ENCODE data around the gene ANKS1B.

GRCh38 chr12:98741196-98741555 is 1243.6 kb downstream of the ANKS1B start:
- TF ChIP-seq, protein P1, sequence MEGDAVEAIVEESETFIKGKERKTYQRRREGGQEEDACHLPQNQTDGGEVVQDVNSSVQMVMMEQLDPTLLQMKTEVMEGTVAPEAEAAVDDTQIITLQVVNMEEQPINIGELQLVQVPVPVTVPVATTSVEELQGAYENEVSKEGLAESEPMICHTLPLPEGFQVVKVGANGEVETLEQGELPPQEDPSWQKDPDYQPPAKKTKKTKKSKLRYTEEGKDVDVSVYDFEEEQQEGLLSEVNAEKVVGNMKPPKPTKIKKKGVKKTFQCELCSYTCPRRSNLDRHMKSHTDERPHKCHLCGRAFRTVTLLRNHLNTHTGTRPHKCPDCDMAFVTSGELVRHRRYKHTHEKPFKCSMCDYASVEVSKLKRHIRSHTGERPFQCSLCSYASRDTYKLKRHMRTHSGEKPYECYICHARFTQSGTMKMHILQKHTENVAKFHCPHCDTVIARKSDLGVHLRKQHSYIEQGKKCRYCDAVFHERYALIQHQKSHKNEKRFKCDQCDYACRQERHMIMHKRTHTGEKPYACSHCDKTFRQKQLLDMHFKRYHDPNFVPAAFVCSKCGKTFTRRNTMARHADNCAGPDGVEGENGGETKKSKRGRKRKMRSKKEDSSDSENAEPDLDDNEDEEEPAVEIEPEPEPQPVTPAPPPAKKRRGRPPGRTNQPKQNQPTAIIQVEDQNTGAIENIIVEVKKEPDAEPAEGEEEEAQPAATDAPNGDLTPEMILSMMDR (IDR thresholded peaks at IDR 0.05): no peak
- TF ChIP-seq EP300 (IDR thresholded peaks at IDR 0.05): no peak
